HFF-Myc (cell line): Measurements from ENCODE around the gene ECHDC3.

Experiments
- DNase-seq: peaks from one replicate; pipeline ENCODE4 v3.0.0-alpha.2; 2011; ENCODE audit warnings: low read depth; ENCODE audit errors: extremely low read depth
- H3K4me3 ChIP-seq: replicated peaks from 2 replicates; pipeline ENCODE4 v1.5.1; 2011; ENCODE audit warnings: low read depth, mild to moderate bottlenecking, control low read depth, low read length
- TF ChIP-seq, protein P1 (sequence below): IDR thresholded peaks from 2 replicates; pipeline ENCODE4 v1.5.1; 2012; ENCODE audit warnings: mild to moderate bottlenecking, low read depth, low read length, control low read depth; ENCODE audit errors: missing control alignments

The ECHDC3 gene

DNA sequence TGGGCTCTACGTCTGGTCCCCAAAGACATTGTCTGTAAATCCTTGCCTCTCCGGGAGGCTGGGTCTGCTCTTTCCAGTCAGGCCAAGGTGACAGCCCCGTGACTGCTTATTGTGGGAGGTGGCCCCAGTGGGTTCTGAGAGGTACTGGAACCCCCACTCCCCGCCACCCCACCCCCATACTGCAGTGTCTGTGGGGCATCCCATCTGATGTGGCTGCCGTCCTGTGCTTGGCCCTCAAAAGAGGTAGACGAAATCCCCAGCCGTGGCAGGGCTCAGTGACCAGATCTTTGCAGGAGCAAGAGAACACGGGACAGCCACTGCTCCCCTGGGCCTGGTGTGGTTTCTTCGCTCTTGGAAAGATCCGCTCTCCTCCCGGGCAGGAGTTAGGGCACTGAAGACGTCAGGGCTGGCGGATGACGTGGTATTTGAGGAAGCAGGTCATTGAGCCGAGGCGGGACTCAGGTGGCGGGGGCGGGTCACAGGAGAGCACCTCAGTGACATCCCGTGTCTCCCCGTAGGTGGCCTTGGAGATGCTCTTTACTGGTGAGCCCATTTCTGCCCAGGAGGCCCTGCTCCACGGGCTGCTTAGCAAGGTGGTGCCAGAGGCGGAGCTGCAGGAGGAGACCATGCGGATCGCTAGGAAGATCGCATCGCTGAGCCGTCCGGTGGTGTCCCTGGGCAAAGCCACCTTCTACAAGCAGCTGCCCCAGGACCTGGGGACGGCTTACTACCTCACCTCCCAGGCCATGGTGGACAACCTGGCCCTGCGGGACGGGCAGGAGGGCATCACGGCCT is 20.7 kb downstream of the ECHDC3 start:
- DNase-seq = no peak
- no peak overlapping the region for H3K4me3 ChIP-seq
- TF ChIP-seq, protein P1, sequence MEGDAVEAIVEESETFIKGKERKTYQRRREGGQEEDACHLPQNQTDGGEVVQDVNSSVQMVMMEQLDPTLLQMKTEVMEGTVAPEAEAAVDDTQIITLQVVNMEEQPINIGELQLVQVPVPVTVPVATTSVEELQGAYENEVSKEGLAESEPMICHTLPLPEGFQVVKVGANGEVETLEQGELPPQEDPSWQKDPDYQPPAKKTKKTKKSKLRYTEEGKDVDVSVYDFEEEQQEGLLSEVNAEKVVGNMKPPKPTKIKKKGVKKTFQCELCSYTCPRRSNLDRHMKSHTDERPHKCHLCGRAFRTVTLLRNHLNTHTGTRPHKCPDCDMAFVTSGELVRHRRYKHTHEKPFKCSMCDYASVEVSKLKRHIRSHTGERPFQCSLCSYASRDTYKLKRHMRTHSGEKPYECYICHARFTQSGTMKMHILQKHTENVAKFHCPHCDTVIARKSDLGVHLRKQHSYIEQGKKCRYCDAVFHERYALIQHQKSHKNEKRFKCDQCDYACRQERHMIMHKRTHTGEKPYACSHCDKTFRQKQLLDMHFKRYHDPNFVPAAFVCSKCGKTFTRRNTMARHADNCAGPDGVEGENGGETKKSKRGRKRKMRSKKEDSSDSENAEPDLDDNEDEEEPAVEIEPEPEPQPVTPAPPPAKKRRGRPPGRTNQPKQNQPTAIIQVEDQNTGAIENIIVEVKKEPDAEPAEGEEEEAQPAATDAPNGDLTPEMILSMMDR = no peak

DNA sequence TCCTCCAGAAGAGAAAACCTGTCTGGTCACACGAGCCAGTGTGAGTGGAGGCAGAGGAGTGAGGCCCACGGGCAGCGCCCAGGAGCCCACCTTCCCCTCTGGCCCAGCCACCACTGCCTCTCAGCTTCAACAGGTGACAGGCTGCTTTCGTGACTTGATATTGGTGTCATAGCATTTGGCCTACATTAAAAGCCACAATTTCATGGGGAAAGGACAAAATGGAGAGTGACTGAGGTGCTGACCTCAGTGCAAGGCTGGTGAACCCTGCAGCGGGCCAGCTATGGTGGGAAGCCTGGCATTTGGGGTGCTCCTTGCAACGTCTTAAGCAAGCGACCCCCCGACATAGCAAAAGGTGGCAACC is 21.3 kb downstream of the ECHDC3 start:
- DNase-seq = no peak
- H3K4me3 ChIP-seq = no peak overlapping the region
- TF ChIP-seq, protein P1 = no peak

DNA sequence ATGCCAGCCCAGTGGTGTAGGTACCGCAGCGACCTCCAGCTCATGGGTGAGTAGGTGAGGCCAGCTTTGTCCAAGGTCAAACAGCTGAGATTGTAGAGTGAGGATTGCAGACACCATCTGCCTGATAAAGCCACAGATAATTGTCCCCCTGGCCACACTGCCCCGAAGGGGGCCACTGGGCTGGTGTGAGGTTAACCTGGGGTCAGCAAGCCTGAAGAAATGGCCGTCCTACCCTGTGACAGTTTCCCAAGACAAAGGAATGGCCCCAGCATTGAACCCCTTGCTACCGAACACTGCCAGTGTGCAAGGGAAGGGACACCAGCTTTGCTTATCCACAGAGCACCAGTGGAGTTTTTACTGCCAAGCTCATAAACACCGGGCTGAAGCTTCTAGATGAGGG is 23.0 kb downstream of the ECHDC3 start:
- no peak for DNase-seq
- TF ChIP-seq, protein P1 = no peak

DNA sequence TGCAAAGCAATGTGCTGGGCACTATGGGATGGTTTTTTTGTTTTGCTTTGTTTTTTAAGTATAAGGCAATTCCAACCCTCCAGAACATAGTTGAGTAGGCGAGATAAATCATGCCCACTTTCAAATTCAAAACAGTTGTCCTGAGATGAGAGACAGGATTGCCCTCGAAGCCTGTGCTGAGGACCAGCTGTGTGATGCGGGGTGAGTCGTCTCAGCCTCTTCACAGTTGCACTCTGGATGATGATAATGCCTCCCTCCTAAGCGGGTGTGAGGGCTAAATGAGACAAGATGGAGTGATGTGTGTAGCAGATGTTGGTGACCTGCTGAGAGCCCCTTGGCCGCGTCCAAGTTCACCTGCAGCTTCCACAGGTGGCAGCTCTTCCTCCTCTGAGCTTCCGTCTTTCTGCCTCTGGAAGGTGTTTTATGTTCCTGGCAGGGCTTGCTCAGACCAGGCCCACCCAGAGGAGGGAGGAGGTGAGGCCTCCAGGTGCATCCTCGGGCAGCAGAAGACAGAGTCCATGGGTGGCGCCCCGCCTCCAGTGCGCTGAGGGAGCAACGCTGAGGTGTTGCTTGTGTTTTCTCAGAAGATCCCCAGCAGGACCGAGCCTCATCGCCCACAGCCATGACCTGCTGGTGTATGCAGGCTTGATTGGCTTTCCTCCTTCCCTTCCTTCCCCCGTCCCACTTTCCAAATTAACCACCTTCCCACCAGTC is 30.6 kb downstream of the ECHDC3 start:
- TF ChIP-seq, protein P1 = no peak
- no peak overlapping the region for H3K4me3 ChIP-seq
- DNase-seq = no peak

More for the DNA sequence above, 23.0 kb downstream of the ECHDC3 start:
- H3K4me3 ChIP-seq = no peak overlapping the region

DNA sequence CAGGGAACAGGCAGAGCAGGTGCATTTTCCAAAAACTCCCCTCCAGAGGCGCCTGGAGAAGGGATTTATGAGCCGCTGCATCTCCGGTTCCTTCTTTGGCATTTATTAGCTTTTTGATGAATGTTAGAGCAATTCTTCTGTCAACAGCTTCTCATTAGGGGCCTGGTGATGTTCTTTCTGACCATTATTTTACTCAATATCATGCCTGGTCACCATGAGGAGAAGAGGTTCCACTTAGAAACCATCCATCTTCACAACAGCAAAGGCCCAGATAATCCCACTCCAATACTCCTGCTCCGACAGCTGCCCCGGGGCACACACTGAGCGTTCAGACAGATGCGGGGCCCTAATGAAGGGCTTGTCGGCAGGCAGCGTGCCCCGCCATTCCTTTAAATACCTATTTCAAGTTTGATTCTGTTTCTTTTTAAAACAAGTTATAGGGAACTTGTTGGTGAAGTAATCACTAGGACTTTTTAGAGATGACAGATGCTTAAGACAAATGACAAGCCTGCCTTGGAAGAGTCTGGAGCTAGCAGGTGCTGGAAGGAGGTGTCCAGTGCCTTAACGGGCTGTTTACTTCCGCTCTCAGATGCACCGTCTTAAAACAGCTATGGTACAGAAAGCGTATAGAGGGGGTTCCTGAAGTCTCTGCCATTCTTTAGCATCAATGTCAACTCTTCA is 31.7 kb downstream of the ECHDC3 start:
- TF ChIP-seq, protein P1 = no peak
- no peak for DNase-seq
- no peak overlapping the region for H3K4me3 ChIP-seq

DNA sequence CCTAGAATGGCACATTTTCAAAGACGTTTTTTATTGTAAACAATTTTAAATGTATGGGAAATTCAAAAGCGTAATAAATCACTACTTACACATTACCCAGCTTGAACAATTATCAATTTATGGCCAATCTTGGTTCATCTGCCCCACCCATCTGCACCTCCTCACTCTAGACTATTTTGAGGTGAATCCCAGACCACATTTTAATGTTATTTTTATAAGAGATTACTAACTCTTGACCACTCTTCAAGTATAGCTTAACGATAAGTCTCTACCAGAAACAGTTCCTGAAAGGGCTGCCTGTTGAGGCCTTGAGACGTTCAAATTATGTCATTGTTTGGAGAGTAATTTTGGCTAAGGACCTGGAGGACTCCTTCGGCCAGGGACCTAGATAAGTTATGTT is 33.2 kb downstream of the ECHDC3 start:
- no peak overlapping the region for H3K4me3 ChIP-seq
- TF ChIP-seq, protein P1 = no peak
- DNase-seq = no peak
